K562 (cell line): ENCODE data around the gene P2RX3. TPM values are rescaled to one million over a fixed set of nuclear protein-coding genes. Genes with fewer than 3 reads are reported as not detected.
A peak's percentile ranks its signal among the peaks of the same experiment; 100 is the strongest.

Source experiments
- ATAC-seq: fragments of 200-7000 bp; cut with Tn5 transposase; 3 replicates; pipeline ENCODE4 v1.9.1; 2020; ENCODE audit warnings: moderate library complexity
- BruUV-seq: library from RNA; stranded (reverse); fragments of 400-500 nt; replicated peaks from 2 replicates; lab custom pipeline; 2021; lab: Mats Ljungman, UMichigan
- CTCF ChIA-PET: fragments of 300-600 bp; formaldehyde crosslinking; extraction: SDS; loops from one replicate; lab custom pipeline; 2021; ENCODE audit warnings: low intra/inter-chr PET ratio; lab: Yijun Ruan, JAX
- POLR2A ChIA-PET: fragments of 300-600, 350-650 bp; sonication (Branson Sonifier 250); formaldehyde crosslinking; extraction: SDS; loops from one replicate; lab custom pipeline; 2021; ENCODE audit warnings: antibody characterized with exemption, inconsistent platforms; lab: Yijun Ruan, JAX
- DNase-seq, 4 experiments: peaks; one replicate each; pipeline versions ENCODE4 v3.0.0 to v3.0.0-alpha.2; 2011 to 2018; ENCODE audit warnings: low spot score in 3 of 4, mixed read lengths in 3 of 4; ENCODE audit errors: extremely low read depth in 1 of 4
- FAIRE-seq: peaks from 2 replicates; lab custom pipeline; 2011; peaks lifted over from hg19 to GRCh38; lab: Jason Lieb, UNC
- H2AFZ ChIP-seq: 2 replicates; pipeline ENCODE4 v1.6.0; 2011; ENCODE audit warnings: low read depth, low read length, control low read depth, inconsistent platforms
- H3K27ac ChIP-seq: fragments of 200-600 bp; 3 replicates; pipeline ENCODE4 v1.8.0; 2011; ENCODE audit warnings: low read depth, mild to moderate bottlenecking, control low read depth, inconsistent platforms, low read length, moderate library complexity, mixed read lengths; ENCODE audit errors: extremely low read depth
- H3K27me3 ChIP-seq, 2 experiments: fragments of 300-600 bp in 1 of 2; 2 replicates in 1 of 2; 3 replicates in 1 of 2; pipeline versions ENCODE4 v1.6.0 to v1.8.0; 2011; ENCODE audit warnings: inconsistent platforms in 2 of 2, low read length in 2 of 2, mild to moderate bottlenecking in 1 of 2, mixed read lengths in 1 of 2, moderate library complexity in 1 of 2; ENCODE audit not compliant: control insufficient read depth in 2 of 2, insufficient read depth in 2 of 2
- H3K36me3 ChIP-seq: fragments of 300-600 bp; 3 replicates; pipeline ENCODE4 v1.8.0; 2011; ENCODE audit warnings: mild to moderate bottlenecking, low read length, inconsistent platforms; ENCODE audit not compliant: control insufficient read depth, insufficient read depth
- H3K4me1 ChIP-seq, 2 experiments: fragments of 200-600 bp in 1 of 2; replicated peaks in 1 of 2; 2 replicates in 1 of 2; 3 replicates in 1 of 2; pipeline versions ENCODE4 v1.5.1 to v1.8.0; 2011; ENCODE audit warnings: inconsistent platforms in 2 of 2, low read length in 2 of 2, mild to moderate bottlenecking in 1 of 2, mixed read lengths in 1 of 2, moderate library complexity in 1 of 2; ENCODE audit not compliant: control insufficient read depth in 2 of 2, insufficient read depth in 2 of 2
- H3K4me2 ChIP-seq: 2 replicates; pipeline ENCODE4 v1.6.1; 2011; ENCODE audit warnings: low read length, control low read depth, inconsistent platforms, mixed read lengths; ENCODE audit not compliant: insufficient read depth
- H3K4me3 ChIP-seq: fragments of 200-600 bp; sonication (generic), shearing (Covaris generic); 2 replicates; pipeline ENCODE4 v1.5.1; 2016; ENCODE audit warnings: control low read depth, inconsistent platforms
- H3K79me2 ChIP-seq: fragments of 200-600 bp; 3 replicates; pipeline ENCODE4 v1.8.0; 2011; ENCODE audit warnings: low read length, inconsistent platforms; ENCODE audit not compliant: control insufficient read depth, insufficient read depth
- H3K9ac ChIP-seq, 2 experiments: 2 replicates each; pipeline versions ENCODE4 v1.6.0 to v1.6.1; 2011; ENCODE audit warnings: low read depth in 2 of 2, low read length in 2 of 2, control low read depth in 1 of 2, inconsistent platforms in 1 of 2, mild to moderate bottlenecking in 1 of 2, mixed read lengths in 1 of 2; ENCODE audit not compliant: insufficient read depth in 1 of 2
- H3K9me1 ChIP-seq: one replicate; pipeline ENCODE4 v1.6.0; 2011; ENCODE audit warnings: inconsistent platforms, mild to moderate bottlenecking, low read length, moderate library complexity; ENCODE audit not compliant: control insufficient read depth, insufficient read depth
- H3K9me3 ChIP-seq: replicated peaks from 2 replicates; pipeline ENCODE4 v1.5.1; 2011; ENCODE audit warnings: low read depth, low read length, inconsistent platforms; ENCODE audit not compliant: control insufficient read depth, insufficient read depth
- H4K20me1 ChIP-seq: replicated peaks from 2 replicates; pipeline ENCODE4 v1.6.1; 2011; ENCODE audit warnings: low read length, inconsistent platforms, mixed read lengths; ENCODE audit not compliant: control insufficient read depth, insufficient read depth
- DIDO1 ChIP-seq: fragments of 450-650 bp; IDR thresholded peaks from 2 replicates; pipeline ENCODE4 v1.6.1; 2016; ENCODE audit warnings: low read depth, missing biosample characterization, missing genetic modification characterization
- NR2C1 ChIP-seq, 2 experiments: fragments of 450-650 bp; IDR thresholded peaks; 2 replicates each; pipeline ENCODE4 v1.6.1; 2017; ENCODE audit warnings: mild to moderate bottlenecking in 2 of 2, antibody characterized with exemption in 1 of 2, inconsistent platforms in 1 of 2, missing compliant biosample characterization in 1 of 2, missing genetic modification characterization in 1 of 2
- NR2C2 ChIP-seq, 2 experiments: fragments of 200-800 bp in 1 of 2; sonication (Bioruptor generic) in 1 of 2; sonication (generic) in 1 of 2; formaldehyde crosslinking in 1 of 2; IDR thresholded peaks; 2 replicates each; pipeline versions ENCODE4 v1.6.1 to v1.8.0; 2016 to 2022; ENCODE audit warnings: mild to moderate bottlenecking in 1 of 2, missing compliant biosample characterization in 1 of 2, missing genetic modification characterization in 1 of 2, missing genetic modification reagents in 1 of 2
- WGBS: fragments of 100-300 bp; shearing (Covaris generic); methylation state at CpG from one replicate; pipeline ENCODE4 v1.1.6; 2016; ENCODE audit warnings: low coverage, mixed read lengths; ENCODE audit not compliant: insufficient coverage; ENCODE audit errors: missing lambda C conversion rate; 5-methylcytosine and 5-hydroxymethylcytosine counted together
- in situ Hi-C: fragments of 300-500 bp; cut with MboI; formaldehyde crosslinking; loops from 4 replicates; pipeline ENCODE4 v1.15.0; 2018; ENCODE audit warnings: inconsistent platforms, mixed read lengths
- intact Hi-C: fragments of 100-400 bp; cut with micrococcal nuclease; formaldehyde crosslinking; loops from 2 replicates; pipeline ENCODE4 v1.14.2; 2022
- polyA plus RNA-seq, 8 experiments: library from polyadenylated mRNA; depleted of rRNA in 4 of 8; stranded (reverse) in 5 of 8; unstranded in 3 of 8; fragments of >200 nt; fragmentation: Nextera tagmentation in 2 of 8; fragmentation: Illumina TruSeq in 1 of 8; extraction: Ambion mirVana in 2 of 8; extraction: Trizol in 1 of 8; gene quantifications; 2 replicates each; pipeline versions ENCODE4 v1.2.1 to v1.2.3, GENCODE V29; 2011 to 2014; ENCODE audit warnings: inconsistent platforms in 1 of 8, missing spikeins in 1 of 8
- total RNA-seq, 7 experiments: library from RNA; depleted of rRNA in 6 of 7; stranded (reverse); fragments of >200 nt in 6 of 7; fragmentation: Illumina TruSeq in 2 of 7; extraction: Trizol in 2 of 7; gene quantifications; 2 replicates each; pipeline versions ENCODE4 v1.2.1 to v1.2.3, GENCODE V29; 2011 to 2021; ENCODE audit warnings: low replicate concordance in 1 of 7

The P2RX3 gene
- total and polyA plus RNA-seq, 9 of the 15 experiments (the other 6 are each of a cell fraction or from before 2014, with no cell fraction given) = not detected

GRCh38 chr11:57314221-57314973, 23.8 kb upstream of the P2RX3 start:
- H3K4me1 ChIP-seq = peaks cover 25 to 43% of the 10 kb centered on the region in 2 experiments
- H2AFZ ChIP-seq = no peak overlapping the region
- TF ChIP-seq NR2C2 (CRISPR knock-in tag; IDR thresholded peaks at IDR 0.05) = no peak
- peak; percentile 58; the same call in 1 of the 2 replicates for TF ChIP-seq NR2C2 (tag; IDR thresholded peaks at IDR 0.05)
- no peak for TF ChIP-seq DIDO1 (tag)
- peak; percentile 66 for TF ChIP-seq NR2C1 (IDR thresholded peaks at IDR 0.05)
- TF ChIP-seq NR2C1 (tag; IDR thresholded peaks at IDR 0.05) = peak; percentile 59
- peaks cover 21% of the 10 kb centered on the region for H4K20me1 ChIP-seq
- H3K36me3 ChIP-seq = peaks cover 90% of the 10 kb centered on the region
- H3K27me3 ChIP-seq = no peaks in the 10 kb centered on the region
- H3K79me2 ChIP-seq = peaks cover 4% of the 10 kb centered on the region; the same call in 2 of the 3 replicates
- no TSS peak for BruUV-seq
- DNase-seq = no peak
- peaks cover 7% of the 10 kb centered on the region for H3K9me1 ChIP-seq
- in situ Hi-C loops (no loop called here), intact Hi-C loops (no loop called here)
- ATAC-seq = no peak
- H3K4me3 ChIP-seq = no peak overlapping the region
- WGBS = 80% methylated on average over 15 of the region's 15 CpGs
- CTCF ChIA-PET = no interaction called here
- no peak for FAIRE-seq
- no peaks in the 10 kb centered on the region for H3K9me3 ChIP-seq
- no peak overlapping the region for H3K4me2 ChIP-seq
- H3K9ac ChIP-seq = no peak overlapping the region
- no peak overlapping the region for H3K27ac ChIP-seq
- POLR2A ChIA-PET = interaction anchor here (5.0 kb wide), 1 partner anchor 8 kb away, joined by 68 read pairs; the partner anchor contains the start of gene TNKS1BP1
